ENCODE measurements around the gene SEMA4A.

DNA sequence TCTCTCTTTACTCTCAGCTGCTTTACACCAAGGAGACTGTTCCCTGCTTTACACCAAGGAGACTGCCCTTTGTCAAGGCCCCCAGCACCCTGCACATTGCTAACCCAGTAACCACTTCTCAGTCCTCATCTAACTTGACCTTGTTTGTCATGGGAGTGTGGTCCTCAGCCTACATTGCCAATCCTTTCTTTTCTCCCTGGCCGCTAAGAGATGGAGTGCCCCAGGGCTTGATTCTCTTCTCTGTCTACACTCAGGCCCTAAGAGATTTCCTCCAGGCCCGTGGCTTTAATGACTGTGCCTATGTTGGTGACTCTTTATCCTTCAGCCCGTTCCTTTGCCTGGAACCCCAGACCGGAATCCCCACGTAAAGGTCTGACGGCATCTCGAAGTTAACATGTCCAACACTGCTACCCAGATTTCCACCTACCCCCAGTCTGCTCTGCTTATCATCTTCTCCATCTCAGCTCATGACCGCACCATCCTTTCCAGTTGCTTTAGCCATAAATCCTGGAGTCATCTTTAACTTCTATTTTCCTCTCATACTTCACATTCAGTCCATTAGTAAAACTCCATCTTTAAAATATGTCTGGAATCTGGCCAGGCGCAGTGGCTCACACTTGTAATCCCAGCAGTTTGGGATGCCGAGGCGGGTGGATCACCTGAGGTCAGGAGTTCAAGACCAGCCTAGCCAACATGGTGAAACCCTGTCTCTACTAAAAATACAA is 9.5 kb upstream of the SEMA4A start:
- TF ChIP-seq, protein P1, sequence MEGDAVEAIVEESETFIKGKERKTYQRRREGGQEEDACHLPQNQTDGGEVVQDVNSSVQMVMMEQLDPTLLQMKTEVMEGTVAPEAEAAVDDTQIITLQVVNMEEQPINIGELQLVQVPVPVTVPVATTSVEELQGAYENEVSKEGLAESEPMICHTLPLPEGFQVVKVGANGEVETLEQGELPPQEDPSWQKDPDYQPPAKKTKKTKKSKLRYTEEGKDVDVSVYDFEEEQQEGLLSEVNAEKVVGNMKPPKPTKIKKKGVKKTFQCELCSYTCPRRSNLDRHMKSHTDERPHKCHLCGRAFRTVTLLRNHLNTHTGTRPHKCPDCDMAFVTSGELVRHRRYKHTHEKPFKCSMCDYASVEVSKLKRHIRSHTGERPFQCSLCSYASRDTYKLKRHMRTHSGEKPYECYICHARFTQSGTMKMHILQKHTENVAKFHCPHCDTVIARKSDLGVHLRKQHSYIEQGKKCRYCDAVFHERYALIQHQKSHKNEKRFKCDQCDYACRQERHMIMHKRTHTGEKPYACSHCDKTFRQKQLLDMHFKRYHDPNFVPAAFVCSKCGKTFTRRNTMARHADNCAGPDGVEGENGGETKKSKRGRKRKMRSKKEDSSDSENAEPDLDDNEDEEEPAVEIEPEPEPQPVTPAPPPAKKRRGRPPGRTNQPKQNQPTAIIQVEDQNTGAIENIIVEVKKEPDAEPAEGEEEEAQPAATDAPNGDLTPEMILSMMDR (IDR thresholded peaks at IDR 0.05), result no peak
- no peak for TF ChIP-seq POLR2A (IDR thresholded peaks at IDR 0.05)

All from uterus (tissue), 2 donors.